Medulla oblongata (tissue), 1 donor: ENCODE data around the gene PRSS22.

Experiments used
- DNase-seq: peaks from one replicate; pipeline ENCODE4 v3.0.0-alpha.2; 2015; ENCODE audit errors: extremely low spot score

Gene PRSS22

GRCh38 chr16:2881783-2882649 is 24.0 kb upstream of the PRSS22 start:
- DNase-seq: peak; percentile 15

- no peak for DNase-seq
Measured at GRCh38 chr16:2879854-2880508, 22.0 kb upstream of the PRSS22 start.

GRCh38 chr16:2874912-2875362 is 17.0 kb upstream of the PRSS22 start:
- peak; percentile 77 for DNase-seq

GRCh38 chr16:2874032-2874911 is 16.3 kb upstream of the PRSS22 start:
- no peak for DNase-seq

- no peak for DNase-seq
Measured at GRCh38 chr16:2871926-2872325, 14.0 kb upstream of the PRSS22 start.

GRCh38 chr16:2867987-2868789 is 10.2 kb upstream of the PRSS22 start:
- DNase-seq: peak; percentile 94

- DNase-seq: no peak
Measured at GRCh38 chr16:2867661-2867986, 9.7 kb upstream of the PRSS22 start.

- DNase-seq: no peak
Measured at GRCh38 chr16:2866431-2866830, 8.5 kb upstream of the PRSS22 start.

- no peak for DNase-seq
Measured at GRCh38 chr16:2865651-2866050, 7.7 kb upstream of the PRSS22 start.

- no peak for DNase-seq
Measured at GRCh38 chr16:2860826-2861567, 3.0 kb upstream of the PRSS22 start.

- no peak for DNase-seq
Measured at GRCh38 chr16:2859686-2860265, 1.8 kb upstream of the PRSS22 start.

GRCh38 chr16:2858245-2859025 is 465 bp upstream of the PRSS22 start:
- DNase-seq: no peak

GRCh38 chr16:2856686-2857450 is 1.1 kb downstream of the PRSS22 start:
- no peak for DNase-seq

GRCh38 chr16:2856061-2856670 is 1.8 kb downstream of the PRSS22 start:
- no peak for DNase-seq

- DNase-seq: no peak
Measured at GRCh38 chr16:2855536-2855935, 2.4 kb downstream of the PRSS22 start.

GRCh38 chr16:2854700-2855309 is 3.2 kb downstream of the PRSS22 start:
- DNase-seq: no peak

GRCh38 chr16:2853531-2854073 is 4.4 kb downstream of the PRSS22 start:
- no peak for DNase-seq
